RWPE2 (cell line): Measurements from ENCODE around the gene ZNF865.
A peak's percentile ranks its signal among the peaks of the same experiment; 100 is the strongest.

Source experiments
- ATAC-seq: fragments of 200-7000 bp; cut with Tn5 transposase; 3 replicates; pipeline ENCODE4 v1.9.1; 2021; ENCODE audit warnings: low read depth
- DNase-seq: peaks from one replicate; pipeline ENCODE4 v3.0.0-alpha.2; 2020; ENCODE audit warnings: low spot score
- H3K27ac ChIP-seq: fragments of 450-650 bp; 2 replicates; pipeline ENCODE4 v1.5.1; 2017; ENCODE audit warnings: mild to moderate bottlenecking; ENCODE audit not compliant: poor library complexity, severe bottlenecking
- H3K27me3 ChIP-seq: fragments of 250-450 bp; sonication (Bioruptor Pico); 2 replicates; pipeline ENCODE4 v1.5.1; 2021; ENCODE audit warnings: mild to moderate bottlenecking, moderate library complexity; ENCODE audit not compliant: insufficient read depth, poor library complexity, severe bottlenecking
- H3K36me3 ChIP-seq: fragments of 250-450 bp; sonication (Bioruptor Pico); 2 replicates; pipeline ENCODE4 v1.5.1; 2020; ENCODE audit warnings: low read depth, mild to moderate bottlenecking, moderate library complexity
- H3K4me1 ChIP-seq: fragments of 250-450 bp; sonication (Bioruptor Pico); 2 replicates; pipeline ENCODE4 v1.5.1; 2021; ENCODE audit warnings: mild to moderate bottlenecking, moderate library complexity; ENCODE audit not compliant: insufficient read depth, poor library complexity, severe bottlenecking
- H3K4me3 ChIP-seq: fragments of 250-450 bp; sonication (Bioruptor Pico); 2 replicates; pipeline ENCODE4 v1.5.1; 2021; ENCODE audit warnings: mild to moderate bottlenecking, moderate library complexity; ENCODE audit not compliant: severe bottlenecking
- H3K9me3 ChIP-seq: fragments of 250-450 bp; sonication (Bioruptor Pico); 2 replicates; pipeline ENCODE4 v1.5.1; 2021; ENCODE audit warnings: mild to moderate bottlenecking, moderate library complexity; ENCODE audit not compliant: severe bottlenecking
- TF ChIP-seq, protein P1 (sequence below): fragments of 450-650 bp; IDR thresholded peaks from one replicate; pipeline ENCODE4 v1.5.1; 2017; ENCODE audit warnings: mild to moderate bottlenecking, moderate library complexity; ENCODE audit not compliant: poor library complexity, severe bottlenecking

Gene ZNF865

DNA sequence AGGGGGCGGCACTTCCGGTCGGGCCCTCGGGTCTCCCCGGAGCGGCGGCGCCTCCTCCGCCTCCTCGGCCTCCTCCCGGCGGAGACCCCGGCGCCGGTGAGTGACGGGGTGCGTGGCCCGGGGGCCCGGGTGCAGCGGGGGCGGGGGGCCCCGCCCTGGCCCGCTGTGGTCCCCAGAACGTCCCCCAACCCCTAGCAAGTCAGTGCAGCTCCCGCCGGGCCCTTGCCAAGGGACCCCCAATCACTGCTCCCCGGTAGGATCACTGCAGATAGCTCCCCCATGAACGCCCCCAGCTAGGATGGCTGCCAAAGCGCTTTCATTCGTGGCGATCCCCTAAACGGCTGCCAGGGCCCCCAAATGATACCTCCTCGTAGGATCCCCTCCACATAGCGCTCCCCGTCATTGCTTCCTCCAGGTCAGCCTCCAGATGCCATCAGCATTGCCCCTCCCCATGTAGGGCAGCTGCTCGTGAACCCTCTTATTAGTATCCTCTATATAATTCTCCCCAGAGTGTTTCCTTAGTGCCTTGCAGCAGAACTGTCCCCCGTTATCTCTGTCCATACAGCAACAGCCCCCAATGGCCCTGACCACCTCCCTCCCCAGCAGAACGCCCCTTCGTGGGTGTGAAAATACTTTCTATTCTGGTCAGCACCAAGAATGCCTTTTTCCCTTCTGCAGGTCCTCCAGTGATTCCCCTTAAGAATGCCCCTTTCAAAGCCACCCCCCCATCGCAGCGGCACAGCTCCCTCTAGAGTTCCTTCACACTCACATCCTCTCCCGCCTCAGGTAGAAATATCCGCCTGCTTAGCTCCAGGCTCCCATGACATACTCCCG lies at the start of gene ZNF865:
Gene ZNF865 (plus strand): TSS at position 11 of the 834 bp plus-strand sequence. CDS start 7,972 bp downstream, outside the sequence.
- peak; percentile 55 for ATAC-seq
- peaks cover 33% of the 10 kb centered on the region for H3K36me3 ChIP-seq
- H3K4me3 ChIP-seq, result peak within 1 kb of the TSS; percentile 79
- H3K9me3 ChIP-seq, result no peaks in the 10 kb centered on the region
- TF ChIP-seq, protein P1, sequence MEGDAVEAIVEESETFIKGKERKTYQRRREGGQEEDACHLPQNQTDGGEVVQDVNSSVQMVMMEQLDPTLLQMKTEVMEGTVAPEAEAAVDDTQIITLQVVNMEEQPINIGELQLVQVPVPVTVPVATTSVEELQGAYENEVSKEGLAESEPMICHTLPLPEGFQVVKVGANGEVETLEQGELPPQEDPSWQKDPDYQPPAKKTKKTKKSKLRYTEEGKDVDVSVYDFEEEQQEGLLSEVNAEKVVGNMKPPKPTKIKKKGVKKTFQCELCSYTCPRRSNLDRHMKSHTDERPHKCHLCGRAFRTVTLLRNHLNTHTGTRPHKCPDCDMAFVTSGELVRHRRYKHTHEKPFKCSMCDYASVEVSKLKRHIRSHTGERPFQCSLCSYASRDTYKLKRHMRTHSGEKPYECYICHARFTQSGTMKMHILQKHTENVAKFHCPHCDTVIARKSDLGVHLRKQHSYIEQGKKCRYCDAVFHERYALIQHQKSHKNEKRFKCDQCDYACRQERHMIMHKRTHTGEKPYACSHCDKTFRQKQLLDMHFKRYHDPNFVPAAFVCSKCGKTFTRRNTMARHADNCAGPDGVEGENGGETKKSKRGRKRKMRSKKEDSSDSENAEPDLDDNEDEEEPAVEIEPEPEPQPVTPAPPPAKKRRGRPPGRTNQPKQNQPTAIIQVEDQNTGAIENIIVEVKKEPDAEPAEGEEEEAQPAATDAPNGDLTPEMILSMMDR, result peak; percentile 89
- DNase-seq, result no peak
- peaks cover 13% of the 10 kb centered on the region for H3K4me1 ChIP-seq
- H3K27me3 ChIP-seq, result no peaks in the 10 kb centered on the region
- peak within 1 kb of the TSS; percentile 93 for H3K27ac ChIP-seq

DNA sequence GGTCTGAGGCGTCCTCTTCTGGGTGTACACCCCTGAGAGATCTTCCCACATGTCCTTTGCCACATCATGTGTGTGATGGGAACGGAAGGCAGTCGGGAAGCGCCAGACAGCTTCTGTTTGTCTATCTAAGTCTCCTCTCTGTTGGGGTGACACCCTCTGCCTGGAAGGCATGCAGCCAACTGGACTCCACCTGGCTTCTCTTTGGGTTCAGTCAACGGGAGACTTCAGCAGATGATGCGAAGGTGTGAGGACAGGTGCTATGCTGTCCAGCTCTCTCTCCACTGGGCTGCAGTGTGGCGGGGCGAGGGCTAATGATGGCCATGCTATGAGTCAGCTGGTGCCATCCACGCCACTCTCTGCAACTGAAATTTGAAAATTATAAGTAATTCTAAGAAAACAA lies 45.8 kb upstream of the ZNF865 start:
- Histone ChIP-seq H3K4me1 (no peaks in the 10 kb centered on the region), H3K9me3 (no peaks in the 10 kb centered on the region), H3K36me3 (no peaks in the 10 kb centered on the region), H3K27me3 (no peaks in the 10 kb centered on the region), H3K27ac (no peak overlapping the region), H3K4me3 (no peak overlapping the region)
- ATAC-seq, result no peak
- no peak for DNase-seq
- TF ChIP-seq, protein P1, result no peak

DNA sequence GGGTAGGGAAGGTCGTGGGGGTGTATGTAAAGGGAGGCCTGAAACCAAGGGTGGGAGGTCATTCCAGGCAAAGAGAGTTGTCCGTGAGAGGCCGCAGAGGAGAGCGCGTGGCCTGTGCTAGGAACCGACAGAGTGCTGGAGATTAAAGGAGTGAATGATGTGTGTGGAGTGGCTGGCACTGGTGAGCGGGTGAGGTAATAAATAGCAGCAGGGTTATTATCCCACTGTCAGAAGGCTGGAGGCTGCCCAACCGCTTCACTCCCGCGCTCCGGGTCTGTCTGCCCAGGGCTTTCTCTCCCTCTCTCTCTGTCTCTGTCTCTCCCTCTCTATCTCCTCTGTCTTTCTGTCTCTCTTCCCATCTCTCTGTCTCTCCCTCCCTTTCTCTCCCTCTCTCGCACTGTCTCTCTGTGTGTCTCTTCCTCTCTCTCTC lies 42.2 kb upstream of the ZNF865 start:
- no peak overlapping the region for H3K4me3 ChIP-seq
- no peaks in the 10 kb centered on the region for H3K9me3 ChIP-seq
- ATAC-seq (no peak), DNase-seq (no peak)
- H3K36me3 ChIP-seq, result no peaks in the 10 kb centered on the region
- H3K27me3 ChIP-seq, result no peaks in the 10 kb centered on the region
- H3K27ac ChIP-seq, result no peak overlapping the region
- H3K4me1 ChIP-seq, result no peaks in the 10 kb centered on the region
- TF ChIP-seq, protein P1, result no peak

DNA sequence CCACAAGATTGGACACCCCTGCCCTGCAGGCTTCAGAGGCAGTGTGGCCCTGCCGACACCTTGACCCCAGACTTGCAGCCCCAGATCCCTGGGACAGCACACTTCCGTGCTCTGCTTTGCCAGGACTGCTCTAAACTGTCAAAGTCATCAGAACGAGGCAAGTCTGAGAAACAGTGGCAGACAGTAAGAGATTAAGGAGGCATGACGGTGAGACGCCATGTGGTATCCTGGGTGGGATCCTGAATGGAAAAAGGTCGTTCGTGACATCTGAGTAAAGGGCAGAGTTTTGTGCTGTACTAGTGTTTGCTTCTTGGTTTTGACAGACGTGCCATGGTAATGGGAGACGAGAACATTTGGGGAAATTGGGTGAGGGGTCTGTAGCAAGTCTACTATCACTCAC lies 38.6 kb upstream of the ZNF865 start:
- Histone ChIP-seq H3K27ac (no peak overlapping the region), H3K9me3 (no peaks in the 10 kb centered on the region), H3K27me3 (no peaks in the 10 kb centered on the region), H3K4me1 (no peaks in the 10 kb centered on the region), H3K36me3 (no peaks in the 10 kb centered on the region), H3K4me3 (no peak overlapping the region)
- TF ChIP-seq, protein P1, result no peak
- DNase-seq (no peak), ATAC-seq (no peak)
